ENCODE results near the gene BDP1. TPM values are rescaled to one million over a fixed set of nuclear protein-coding genes. Genes with fewer than 3 reads are reported as not detected.
"Not testable (repeated sequence)": the region's sequence is repeated elsewhere in the genome, so short reads cannot be mapped to it uniquely, and the experiment has no call there.

Gene BDP1
- total RNA-seq, 4 donors from 2014 or later, result 8.1 to 19.4 (median 14.2) TPM

GRCh38 chr5:71596169-71596568, 140.7 kb downstream of the BDP1 start:
- Histone ChIP-seq H3K9me3 (no peaks in the 10 kb centered on the region), H3K27ac (no peak overlapping the region), H3K36me3 (peaks cover 0 to 46% of the 10 kb centered on the region in 2 donors), H3K27me3 (no peaks in the 10 kb centered on the region), H3K4me1 (peaks cover 0 to 6% of the 10 kb centered on the region in 2 donors), H3K4me3 (no peak overlapping the region)
- TF ChIP-seq CTCF (IDR thresholded peaks at IDR 0.05 in 4 of 5, conservative IDR thresholded peaks at IDR 0.05 in 1 of 5) (no peak), POLR2A (IDR thresholded peaks at IDR 0.05) (no peak)
- intact Hi-C loops (cut with DNase I; ENCODE audit: low total_unique reads), result no loop called here
- DNase-seq, result no peak
- in situ Hi-C loops (cut with MboI; ENCODE audit: low sequenced_read_pairs in 4 of 4), result no loop called here
- no peak for ATAC-seq

GRCh38 chr5:71597001-71597400, 141.6 kb downstream of the BDP1 start:
- in situ Hi-C loops (cut with MboI; ENCODE audit: low sequenced_read_pairs in 4 of 4), result no loop called here
- Histone ChIP-seq H3K27me3 (no peaks in the 10 kb centered on the region), H3K4me3 (no peak overlapping the region), H3K36me3 (peaks cover 0 to 46% of the 10 kb centered on the region in 2 donors), H3K9me3 (no peaks in the 10 kb centered on the region), H3K27ac (no peak overlapping the region), H3K4me1 (peaks cover 0 to 13% of the 10 kb centered on the region in 2 donors)
- no peak for ATAC-seq
- no peak for DNase-seq
- intact Hi-C loops (cut with DNase I; ENCODE audit: low total_unique reads), result no loop called here
- TF ChIP-seq CTCF (IDR thresholded peaks at IDR 0.05 in 4 of 5, conservative IDR thresholded peaks at IDR 0.05 in 1 of 5), result no peak
- no peak for TF ChIP-seq POLR2A (IDR thresholded peaks at IDR 0.05)

- Histone ChIP-seq H3K36me3 (peaks cover 3 to 53% of the 10 kb centered on the region in 2 donors), H3K9me3 (no peaks in the 10 kb centered on the region), H3K4me3 (no peak overlapping the region), H3K27ac (peak overlapping the region; percentile 9 to 63 (median 44)), H3K4me1 (peaks cover 0 to 13% of the 10 kb centered on the region in 2 donors), H3K27me3 (no peaks in the 10 kb centered on the region)
- no peak for ATAC-seq
- TF ChIP-seq POLR2A (IDR thresholded peaks at IDR 0.05), result no peak
- TF ChIP-seq CTCF (IDR thresholded peaks at IDR 0.05 in 4 of 5, conservative IDR thresholded peaks at IDR 0.05 in 1 of 5), result no peak
- in situ Hi-C loops (cut with MboI; ENCODE audit: low sequenced_read_pairs in 4 of 4), result no loop called here
- intact Hi-C loops (cut with DNase I; ENCODE audit: low total_unique reads), result no loop called here
- no peak for DNase-seq
These were observed 145.3 kb downstream of the BDP1 start for GRCh38 chr5:71600783-71601182.

- Histone ChIP-seq H3K27me3 (no peaks in the 10 kb centered on the region), H3K9me3 (no peaks in the 10 kb centered on the region), H3K4me1 (peaks cover 0 to 13% of the 10 kb centered on the region in 2 donors), H3K27ac (peak overlapping the region; percentile 9 to 63 (median 44)), H3K4me3 (no peak overlapping the region), H3K36me3 (peaks cover 3 to 49% of the 10 kb centered on the region in 2 donors)
- intact Hi-C loops (cut with DNase I; ENCODE audit: low total_unique reads) (no loop called here), in situ Hi-C loops (cut with MboI; ENCODE audit: low sequenced_read_pairs in 4 of 4) (no loop called here)
- ATAC-seq, result peak; percentile 68 to 95
- TF ChIP-seq POLR2A (IDR thresholded peaks at IDR 0.05), result no peak
- TF ChIP-seq CTCF (IDR thresholded peaks at IDR 0.05 in 4 of 5, conservative IDR thresholded peaks at IDR 0.05 in 1 of 5), result peak; percentile 23 to 55 (median 36)
- peak; percentile 9 to 48 for DNase-seq
These were observed 146.0 kb downstream of the BDP1 start for GRCh38 chr5:71601222-71602026.

GRCh38 chr5:71609916-71610315, 154.5 kb downstream of the BDP1 start:
- H3K36me3 ChIP-seq; ATAC-seq; H3K27ac ChIP-seq; H3K4me3 ChIP-seq; H3K27me3 ChIP-seq; H3K4me1 ChIP-seq; intact Hi-C loops (cut with DNase I; ENCODE audit: low total_unique reads); in situ Hi-C loops (cut with MboI; ENCODE audit: low sequenced_read_pairs in 4 of 4); DNase-seq; H3K9me3 ChIP-seq: not testable (repeated sequence)
